Measurements from ENCODE around the gene PIK3CG.
"Not testable (repeated sequence)": the region's sequence is repeated elsewhere in the genome, so short reads cannot be mapped to it uniquely, and the experiment has no call there.

DNA sequence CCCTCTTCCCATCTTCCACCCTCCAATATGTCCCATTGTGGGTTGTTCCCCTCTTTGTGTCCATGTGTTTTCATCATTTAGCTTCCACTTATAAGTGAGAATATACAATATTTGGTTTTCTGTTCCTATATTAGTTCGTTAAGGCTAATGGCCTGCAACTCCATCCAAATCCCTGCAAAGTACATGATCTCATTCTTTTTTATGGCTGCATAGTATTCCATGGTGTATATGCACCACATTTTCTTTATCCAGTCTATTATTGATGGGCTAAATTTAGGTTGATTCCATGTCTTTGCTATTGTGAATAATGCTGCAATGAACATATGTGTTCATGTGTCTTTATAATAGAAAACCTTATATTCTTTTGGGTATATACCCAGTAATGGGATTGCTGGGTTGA lies 90.8 kb downstream of the PIK3CG start:
- TF ChIP-seq POLR2AphosphoS5, POLR2A (IDR thresholded peaks at IDR 0.05; ENCODE audit: low read depth, low read length): not testable (repeated sequence)
